Measurements from ENCODE around the gene RPL31.

Gene RPL31

GRCh38 chr2:101003278-101003775 is 1.2 kb downstream of the RPL31 start:
- H3K27me3 ChIP-seq (replicated peaks; ENCODE audit: control insufficient read depth, insufficient read depth, low read length): no peaks in the 10 kb centered on the region

GRCh38 chr2:101004620-101005325 is 2.7 kb downstream of the RPL31 start:
- no peak for DNase-seq (ENCODE audit: extremely low read depth, insufficient read length)
- Histone ChIP-seq H3K27me3 (replicated peaks; ENCODE audit: control insufficient read depth, insufficient read depth, low read length) (no peaks in the 10 kb centered on the region), H3K36me3 (ENCODE audit: control insufficient read depth, insufficient read depth, low read length) (peaks cover 27% of the 10 kb centered on the region), H3K4me3 (replicated peaks; ENCODE audit: low read depth, low read length) (0 out of 2 replicates have a peak overlapping the region, but pooled peaks have one; percentile 99)
- no peak for TF ChIP-seq CTCF (IDR thresholded peaks at IDR 0.05; ENCODE audit: insufficient read depth, low read length, poor library complexity, severe bottlenecking)

More at GRCh38 chr2:101003278-101003775, 1.2 kb downstream of the RPL31 start:
- Histone ChIP-seq H3K36me3 (ENCODE audit: control insufficient read depth, insufficient read depth, low read length) (peaks cover 26% of the 10 kb centered on the region), H3K4me3 (replicated peaks; ENCODE audit: low read depth, low read length) (peak overlapping the region; percentile 99)
- TF ChIP-seq CTCF (IDR thresholded peaks at IDR 0.05; ENCODE audit: insufficient read depth, low read length, poor library complexity, severe bottlenecking): no peak
- DNase-seq (ENCODE audit: extremely low read depth, insufficient read length): no peak

GRCh38 chr2:101006065-101006715 is 4.1 kb downstream of the RPL31 start:
- Histone ChIP-seq H3K4me3 (replicated peaks; ENCODE audit: low read depth, low read length) (no peak overlapping the region), H3K27me3 (replicated peaks; ENCODE audit: control insufficient read depth, insufficient read depth, low read length) (no peaks in the 10 kb centered on the region), H3K36me3 (ENCODE audit: control insufficient read depth, insufficient read depth, low read length) (peaks cover 27% of the 10 kb centered on the region)
- DNase-seq (ENCODE audit: extremely low read depth, insufficient read length): no peak
- no peak for TF ChIP-seq CTCF (IDR thresholded peaks at IDR 0.05; ENCODE audit: insufficient read depth, low read length, poor library complexity, severe bottlenecking)

GRCh38 chr2:101007415-101008345 is 5.6 kb downstream of the RPL31 start:
- DNase-seq (ENCODE audit: extremely low read depth, insufficient read length): no peak
- H3K36me3 ChIP-seq (ENCODE audit: control insufficient read depth, insufficient read depth, low read length): peaks cover 27% of the 10 kb centered on the region
- H3K27me3 ChIP-seq (replicated peaks; ENCODE audit: control insufficient read depth, insufficient read depth, low read length): no peaks in the 10 kb centered on the region
- no peak for TF ChIP-seq CTCF (IDR thresholded peaks at IDR 0.05; ENCODE audit: insufficient read depth, low read length, poor library complexity, severe bottlenecking)
- H3K4me3 ChIP-seq (replicated peaks; ENCODE audit: low read depth, low read length): no peak overlapping the region

GRCh38 chr2:101011152-101011551 is 9.1 kb downstream of the RPL31 start:
- H3K27me3 ChIP-seq (replicated peaks; ENCODE audit: control insufficient read depth, insufficient read depth, low read length): no peaks in the 10 kb centered on the region
- H3K36me3 ChIP-seq (ENCODE audit: control insufficient read depth, insufficient read depth, low read length): peaks cover 14% of the 10 kb centered on the region
- no peak for TF ChIP-seq CTCF (IDR thresholded peaks at IDR 0.05; ENCODE audit: insufficient read depth, low read length, poor library complexity, severe bottlenecking)
- no peak overlapping the region for H3K4me3 ChIP-seq (replicated peaks; ENCODE audit: low read depth, low read length)
- DNase-seq (ENCODE audit: extremely low read depth, insufficient read length): no peak

Measured in GM06990 (cell line).